HCT116 (cell line): Measurements from ENCODE around the gene OR52K2. TPM values are rescaled to one million over a fixed set of nuclear protein-coding genes. Genes with fewer than 3 reads are reported as not detected.

ENCODE experiments used
- ATAC-seq: fragments of 200-7000 bp; cut with Tn5 transposase; 2 replicates; pipeline ENCODE4 v1.9.1; 2020; ENCODE audit warnings: mild to moderate bottlenecking, moderate library complexity
- BruUV-seq: library from RNA; stranded (reverse); fragments of 400-500 nt; replicated peaks from 2 replicates; lab custom pipeline; 2021; lab: Mats Ljungman, UMichigan
- CTCF ChIA-PET: fragments of 300-600 bp; sonication (Branson Sonifier 250); formaldehyde crosslinking; loops from one replicate; lab custom pipeline; 2021; ENCODE audit warnings: antibody characterized with exemption; lab: Charles Lee
- POLR2A ChIA-PET: fragments of 300-600, 350-600 bp; sonication (Branson Sonifier 250); formaldehyde crosslinking; loops from one replicate; lab custom pipeline; 2021; ENCODE audit warnings: antibody characterized with exemption; lab: Charles Lee
- RAD21 ChIA-PET, 2 experiments: fragments of 300-600 bp; sonication (Branson Sonifier 250); formaldehyde crosslinking; loops; one replicate each; lab custom pipeline; 2023; ENCODE audit warnings: low total read pairs in 2 of 2; ENCODE audit not compliant: uncharacterized antibody in 2 of 2, unreplicated experiment in 2 of 2, low non-redundant PET in 1 of 2; lab: Charles Lee
- DNase-seq: peaks from one replicate; pipeline ENCODE4 v3.0.0-alpha.2; 2010; ENCODE audit warnings: low read depth, low spot score
- H2AFZ ChIP-seq: fragments of 200-600 bp; shearing (Covaris generic), sonication (generic); 2 replicates; pipeline ENCODE4 v1.6.1; 2017; ENCODE audit warnings: low read depth, mixed run types, mixed read lengths, antibody characterized with exemption, low read length; ENCODE audit not compliant: poor library complexity, severe bottlenecking
- H3K27ac ChIP-seq: 2 replicates; pipeline ENCODE4 v1.5.1; 2012; ENCODE audit warnings: low read depth, low read length
- H3K27me3 ChIP-seq: fragments of 200-600 bp; sonication (generic); 2 replicates; pipeline ENCODE4 v1.6.1; 2016; ENCODE audit warnings: mixed run types, low read length, mixed read lengths; ENCODE audit not compliant: insufficient read depth
- H3K36me3 ChIP-seq, 2 experiments: fragments of 200-500 bp in 1 of 2; fragments of 200-600 bp in 1 of 2; sonication (Bioruptor generic) in 1 of 2; sonication (generic) in 1 of 2; 2 replicates each; pipeline versions ENCODE4 v1.5.1 to v1.6.1; 2014 to 2016; ENCODE audit warnings: low read length in 2 of 2, inconsistent platforms in 1 of 2, mixed read lengths in 1 of 2, mixed run types in 1 of 2; ENCODE audit not compliant: insufficient read depth in 2 of 2, control insufficient read depth in 1 of 2
- H3K4me1 ChIP-seq, 2 experiments: fragments of 200-600 bp in 1 of 2; sonication (generic) in 1 of 2; 2 replicates each; pipeline versions ENCODE4 v1.5.1 to v1.6.1; 2012 to 2017; ENCODE audit warnings: low read length in 2 of 2, inconsistent platforms in 1 of 2, mild to moderate bottlenecking in 1 of 2, mixed read lengths in 1 of 2, mixed run types in 1 of 2, moderate library complexity in 1 of 2; ENCODE audit not compliant: insufficient read depth in 2 of 2, control insufficient read depth in 1 of 2
- H3K4me2 ChIP-seq: fragments of 200-600 bp; sonication (generic); 2 replicates; pipeline ENCODE4 v1.6.1; 2017; ENCODE audit warnings: mixed run types, low read length, mixed read lengths
- H3K4me3 ChIP-seq, 2 experiments: fragments of 200-600 bp in 1 of 2; sonication (generic) in 1 of 2; replicated peaks in 1 of 2; 2 replicates each; pipeline ENCODE4 v1.5.1; 2011 to 2016; ENCODE audit warnings: low read length in 2 of 2, control low read depth in 1 of 2, low read depth in 1 of 2, mild to moderate bottlenecking in 1 of 2, mixed read lengths in 1 of 2, mixed run types in 1 of 2
- H3K79me2 ChIP-seq: fragments of 200-600 bp; sonication (generic); 2 replicates; pipeline ENCODE4 v1.6.1; 2017; ENCODE audit warnings: mild to moderate bottlenecking, mixed run types, low read length, moderate library complexity, mixed read lengths; ENCODE audit not compliant: insufficient read depth
- H3K9ac ChIP-seq: fragments of 200-600 bp; sonication (generic); 2 replicates; pipeline ENCODE4 v1.6.1; 2016; ENCODE audit warnings: low read length, mixed read lengths
- H3K9me2 ChIP-seq: fragments of 200-600 bp; sonication (generic), shearing (Covaris generic); 2 replicates; pipeline ENCODE4 v1.6.1; 2017; ENCODE audit warnings: mixed run types, mild to moderate bottlenecking, moderate library complexity; ENCODE audit not compliant: insufficient read depth
- H3K9me3 ChIP-seq, 2 experiments: fragments of 200-500 bp in 1 of 2; fragments of 200-600 bp in 1 of 2; sonication (Bioruptor generic) in 1 of 2; sonication (generic) in 1 of 2; 2 replicates each; pipeline ENCODE4 v1.6.1; 2014 to 2017; ENCODE audit warnings: low read length in 2 of 2, mixed read lengths in 2 of 2, inconsistent platforms in 1 of 2, low read depth in 1 of 2, mild to moderate bottlenecking in 1 of 2, mixed run types in 1 of 2, moderate library complexity in 1 of 2; ENCODE audit not compliant: control insufficient read depth in 1 of 2, insufficient read depth in 1 of 2
- H4K20me1 ChIP-seq: fragments of 200-600 bp; sonication (generic), shearing (Covaris generic); 2 replicates; pipeline ENCODE4 v1.6.1; 2017; ENCODE audit warnings: mixed run types, mild to moderate bottlenecking, moderate library complexity; ENCODE audit not compliant: insufficient read depth
- CBX3 ChIP-seq: IDR thresholded peaks from 2 replicates; pipeline ENCODE4 v1.6.1; 2012; ENCODE audit warnings: low read depth
- CEBPB ChIP-seq: IDR thresholded peaks from 2 replicates; pipeline ENCODE4 v1.6.1; 2012; ENCODE audit warnings: low read depth
- EGR1 ChIP-seq: IDR thresholded peaks from 2 replicates; pipeline ENCODE4 v1.6.1; 2012; ENCODE audit warnings: low read depth
- EZH2 ChIP-seq: fragments of 200-600 bp; sonication (generic); IDR thresholded peaks from 2 replicates; pipeline ENCODE4 v1.6.1; 2017; ENCODE audit warnings: antibody characterized with exemption, mixed run types
- EZH2phosphoT487 ChIP-seq: fragments of 200-600 bp; IDR thresholded peaks from 2 replicates; pipeline ENCODE4 v1.6.1; 2018; ENCODE audit warnings: antibody characterized with exemption, borderline replicate concordance
- JUND ChIP-seq: IDR thresholded peaks from 2 replicates; pipeline ENCODE4 v1.6.1; 2012
- MAX ChIP-seq: IDR thresholded peaks from 2 replicates; pipeline ENCODE4 v1.6.1; 2012
- POLR2AphosphoS5 ChIP-seq: IDR thresholded peaks from 2 replicates; pipeline ENCODE4 v1.6.1; 2011; ENCODE audit warnings: mild to moderate bottlenecking, low read depth, low read length, moderate library complexity
- RAD21 ChIP-seq: IDR thresholded peaks from 2 replicates; pipeline ENCODE4 v1.6.1; 2012; ENCODE audit warnings: low read depth, mild to moderate bottlenecking
- REST ChIP-seq: IDR thresholded peaks from 2 replicates; pipeline ENCODE4 v1.6.1; 2012; ENCODE audit warnings: low read depth
- SIN3A ChIP-seq: IDR thresholded peaks from 2 replicates; pipeline ENCODE4 v1.6.1; 2012; ENCODE audit warnings: low read depth
- SRF ChIP-seq: IDR thresholded peaks from 2 replicates; pipeline ENCODE4 v1.6.1; 2012; ENCODE audit warnings: low read depth
- intact Hi-C: fragments of 100-400 bp; cut with micrococcal nuclease; formaldehyde crosslinking; loops from 2 replicates; pipeline ENCODE4 v1.10.0; 2022
- total RNA-seq: library from RNA; stranded (reverse); gene quantifications from one replicate; pipeline ENCODE4 v1.2.1, GENCODE V29; 2021; ENCODE audit not compliant: unreplicated experiment

The OR52K2 gene
- total RNA-seq, 1 experiment from 2014 or later = not detected

- no peak overlapping the region for H3K4me3 ChIP-seq
- ChIA-PET POLR2A (no interaction called here), RAD21 (no interaction called here), CTCF (no interaction called here)
- peaks cover 0 to 12% of the 10 kb centered on the region in 2 experiments; a peak in 2 of 4 replicates for H3K4me1 ChIP-seq
- no TSS peak for BruUV-seq
- H4K20me1 ChIP-seq = no peaks in the 10 kb centered on the region
- H3K27ac ChIP-seq = no peak overlapping the region
- TF ChIP-seq SIN3A (no peak), EGR1 (no peak), REST (no peak), POLR2AphosphoS5 (no peak), CBX3 (no peak), SRF (no peak), EZH2 (no peak), JUND (no peak), MAX (no peak), EZH2phosphoT487 (no peak), CEBPB (no peak), RAD21 (no peak)
- H3K27me3 ChIP-seq = peaks cover 33% of the 10 kb centered on the region; the same call in 1 of the 2 replicates
- H2AFZ ChIP-seq = no peak overlapping the region
- ATAC-seq (no peak), DNase-seq (no peak)
- intact Hi-C loops = no loop called here
- peak overlapping the region; percentile 27; the same call in 1 of the 2 replicates for H3K4me2 ChIP-seq
- H3K36me3 ChIP-seq = no peaks in the 10 kb centered on the region
- H3K9me3 ChIP-seq = no peaks in the 10 kb centered on the region
- no peak overlapping the region for H3K9ac ChIP-seq
- H3K79me2 ChIP-seq = no peaks in the 10 kb centered on the region
- no peaks in the 10 kb centered on the region for H3K9me2 ChIP-seq
Observed at GRCh38 chr11:4481240-4481582, 32.1 kb downstream of the OR52K2 start.
